ENCODE measurements around the gene RAMACL. TPM values are rescaled to one million over a fixed set of nuclear protein-coding genes. Genes with fewer than 3 reads are reported as not detected.

RAMACL gene
- total RNA-seq, 1 experiment from 2014 or later = 0.77 TPM

DNA sequence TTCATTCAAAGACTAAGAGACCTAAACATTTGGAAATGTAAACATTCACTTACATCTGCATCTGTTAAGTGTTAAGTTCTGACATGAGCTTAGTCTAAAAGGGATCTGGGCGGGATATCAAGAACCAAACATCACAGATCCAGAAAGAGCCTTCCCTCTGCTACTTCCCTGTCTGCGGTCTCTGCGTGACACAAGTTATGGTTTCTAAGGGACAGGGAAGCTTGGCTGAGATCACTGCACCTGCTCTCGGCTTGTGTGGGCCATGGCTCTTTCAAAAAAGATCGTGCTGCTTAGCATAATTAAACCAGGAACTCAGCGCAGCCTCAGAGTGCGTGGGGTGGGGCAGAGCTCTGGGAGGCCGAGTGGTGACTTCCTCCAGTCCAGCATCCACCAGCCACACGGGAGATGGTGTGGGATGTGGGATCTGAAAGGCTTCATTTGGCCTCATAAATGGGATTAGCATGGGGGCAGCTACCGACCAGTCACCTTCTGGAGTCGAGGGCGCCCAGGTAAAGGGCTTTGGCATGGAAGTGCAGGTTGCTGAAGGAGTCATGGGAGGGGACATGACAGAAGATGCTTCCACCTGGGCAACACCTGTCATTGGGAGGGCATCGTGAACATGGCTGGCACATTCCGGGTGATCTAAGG lies 16.7 kb upstream of the RAMACL start:
- no peaks in the 10 kb centered on the region for H3K9me3 ChIP-seq (ENCODE audit: low read depth, low read length, poor library complexity, severe bottlenecking)
- no TSS peak for BruUV-seq (replicated peaks)
- H3K4me1 ChIP-seq (ENCODE audit: insufficient read depth, low read length, poor library complexity, severe bottlenecking) = no peaks in the 10 kb centered on the region
- ChIA-PET POLR2A (ENCODE audit: low non-redundant PET) (no interaction called here), CTCF (no interaction called here)
- intact Hi-C loops (cut with micrococcal nuclease; ENCODE audit: unreplicated experiment) = no loop called here
- TF ChIP-seq, protein P1, sequence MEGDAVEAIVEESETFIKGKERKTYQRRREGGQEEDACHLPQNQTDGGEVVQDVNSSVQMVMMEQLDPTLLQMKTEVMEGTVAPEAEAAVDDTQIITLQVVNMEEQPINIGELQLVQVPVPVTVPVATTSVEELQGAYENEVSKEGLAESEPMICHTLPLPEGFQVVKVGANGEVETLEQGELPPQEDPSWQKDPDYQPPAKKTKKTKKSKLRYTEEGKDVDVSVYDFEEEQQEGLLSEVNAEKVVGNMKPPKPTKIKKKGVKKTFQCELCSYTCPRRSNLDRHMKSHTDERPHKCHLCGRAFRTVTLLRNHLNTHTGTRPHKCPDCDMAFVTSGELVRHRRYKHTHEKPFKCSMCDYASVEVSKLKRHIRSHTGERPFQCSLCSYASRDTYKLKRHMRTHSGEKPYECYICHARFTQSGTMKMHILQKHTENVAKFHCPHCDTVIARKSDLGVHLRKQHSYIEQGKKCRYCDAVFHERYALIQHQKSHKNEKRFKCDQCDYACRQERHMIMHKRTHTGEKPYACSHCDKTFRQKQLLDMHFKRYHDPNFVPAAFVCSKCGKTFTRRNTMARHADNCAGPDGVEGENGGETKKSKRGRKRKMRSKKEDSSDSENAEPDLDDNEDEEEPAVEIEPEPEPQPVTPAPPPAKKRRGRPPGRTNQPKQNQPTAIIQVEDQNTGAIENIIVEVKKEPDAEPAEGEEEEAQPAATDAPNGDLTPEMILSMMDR (conservative IDR thresholded peaks at IDR 0.05; ENCODE audit: low read depth, low read length) = no peak
- no peak for TF ChIP-seq EZH2 (IDR thresholded peaks at IDR 0.05; ENCODE audit: borderline replicate concordance, low read depth, low read length, poor library complexity, severe bottlenecking)
- no peak overlapping the region for H3K27ac ChIP-seq (ENCODE audit: low read depth, low read length, poor library complexity, severe bottlenecking)
- H3K4me3 ChIP-seq (ENCODE audit: low read depth, low read length, poor library complexity, severe bottlenecking) = no peak overlapping the region
- H3K36me3 ChIP-seq (ENCODE audit: insufficient read depth, low read length, poor library complexity, severe bottlenecking) = no peaks in the 10 kb centered on the region
- DNase-seq (ENCODE audit: low spot score) = no peak
- no peaks in the 10 kb centered on the region for H3K27me3 ChIP-seq (replicated peaks; ENCODE audit: insufficient read depth, low read depth, low read length, poor library complexity)

DNA sequence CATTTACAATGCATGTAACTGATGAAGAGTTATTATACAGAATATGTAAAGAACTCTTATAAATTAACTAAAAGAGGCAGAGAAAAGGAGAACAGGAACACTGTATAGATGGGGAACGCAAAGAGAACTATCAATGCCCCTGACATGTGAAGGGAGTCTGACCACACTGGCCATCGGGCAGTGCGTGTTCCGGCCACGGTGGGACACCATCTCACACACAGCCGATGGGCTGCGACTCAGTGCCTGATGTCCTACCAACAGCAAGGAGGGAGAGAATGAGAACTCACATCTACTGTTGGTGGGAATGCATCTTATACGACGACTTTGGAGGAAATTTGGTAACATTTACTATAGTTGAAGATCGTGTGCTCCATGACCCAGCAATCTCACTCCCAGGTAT lies 15.5 kb upstream of the RAMACL start:
- ChIA-PET CTCF (no interaction called here), POLR2A (ENCODE audit: low non-redundant PET) (no interaction called here)

DNA sequence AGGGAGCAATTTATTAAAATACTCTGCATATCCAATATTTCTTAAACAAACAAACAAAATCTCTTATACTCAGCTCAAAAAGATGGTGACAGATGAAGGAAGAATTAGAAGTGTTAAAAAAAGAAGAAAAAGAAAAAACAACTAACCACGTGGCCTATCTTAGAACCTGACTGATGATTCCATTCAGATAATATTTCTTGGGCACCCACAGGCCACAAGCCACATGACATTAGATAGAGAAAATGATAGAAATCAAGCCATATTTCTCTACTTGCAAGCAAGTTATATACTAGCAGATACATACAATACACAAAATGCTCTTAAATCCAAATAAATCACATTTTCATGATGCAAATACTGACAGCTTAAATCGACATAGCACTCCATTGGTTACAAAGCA lies 14.5 kb upstream of the RAMACL start:
- Histone ChIP-seq H3K9me3 (ENCODE audit: low read depth, low read length, poor library complexity, severe bottlenecking) (no peaks in the 10 kb centered on the region), H3K27me3 (replicated peaks; ENCODE audit: insufficient read depth, low read depth, low read length, poor library complexity) (no peaks in the 10 kb centered on the region), H3K4me1 (ENCODE audit: insufficient read depth, low read length, poor library complexity, severe bottlenecking) (no peaks in the 10 kb centered on the region), H3K27ac (ENCODE audit: low read depth, low read length, poor library complexity, severe bottlenecking) (no peak overlapping the region), H3K36me3 (ENCODE audit: insufficient read depth, low read length, poor library complexity, severe bottlenecking) (no peaks in the 10 kb centered on the region), H3K4me3 (ENCODE audit: low read depth, low read length, poor library complexity, severe bottlenecking) (no peak overlapping the region)
- TF ChIP-seq, protein P1 (conservative IDR thresholded peaks at IDR 0.05; ENCODE audit: low read depth, low read length) = no peak
- TF ChIP-seq EZH2 (IDR thresholded peaks at IDR 0.05; ENCODE audit: borderline replicate concordance, low read depth, low read length, poor library complexity, severe bottlenecking) = no peak
- DNase-seq (ENCODE audit: low spot score) = no peak
- BruUV-seq (replicated peaks) = no TSS peak
- CTCF ChIA-PET = no interaction called here
- POLR2A ChIA-PET (ENCODE audit: low non-redundant PET) = no interaction called here
- intact Hi-C loops (cut with micrococcal nuclease; ENCODE audit: unreplicated experiment) = no loop called here

More for the DNA sequence above, 15.5 kb upstream of the RAMACL start:
- H3K27ac ChIP-seq (ENCODE audit: low read depth, low read length, poor library complexity, severe bottlenecking) = no peak overlapping the region
- BruUV-seq (replicated peaks) = no TSS peak
- no peaks in the 10 kb centered on the region for H3K9me3 ChIP-seq (ENCODE audit: low read depth, low read length, poor library complexity, severe bottlenecking)
- H3K27me3 ChIP-seq (replicated peaks; ENCODE audit: insufficient read depth, low read depth, low read length, poor library complexity) = no peaks in the 10 kb centered on the region
- no peaks in the 10 kb centered on the region for H3K36me3 ChIP-seq (ENCODE audit: insufficient read depth, low read length, poor library complexity, severe bottlenecking)
- H3K4me3 ChIP-seq (ENCODE audit: low read depth, low read length, poor library complexity, severe bottlenecking) = no peak overlapping the region
- DNase-seq (ENCODE audit: low spot score) = no peak
- H3K4me1 ChIP-seq (ENCODE audit: insufficient read depth, low read length, poor library complexity, severe bottlenecking) = no peaks in the 10 kb centered on the region
- TF ChIP-seq, protein P1 (conservative IDR thresholded peaks at IDR 0.05; ENCODE audit: low read depth, low read length) = no peak
- no peak for TF ChIP-seq EZH2 (IDR thresholded peaks at IDR 0.05; ENCODE audit: borderline replicate concordance, low read depth, low read length, poor library complexity, severe bottlenecking)
- intact Hi-C loops (cut with micrococcal nuclease; ENCODE audit: unreplicated experiment) = no loop called here

All from A673 (cell line).